Muscle of leg (tissue), 11 donors: Measurements from ENCODE around the gene SLIT3. TPM values are rescaled to one million over a fixed set of nuclear protein-coding genes. Genes with fewer than 3 reads are reported as not detected.

Experiments used
- DNase-seq: peaks from one replicate; pipeline ENCODE4 v3.0.0; 2013
- H3K27ac ChIP-seq: one replicate; pipeline ENCODE4 v1.5.1; 2013; ENCODE audit warnings: mild to moderate bottlenecking, low read length, control low read depth
- H3K27me3 ChIP-seq: one replicate; pipeline ENCODE4 v1.6.1; 2013; ENCODE audit warnings: low read length; ENCODE audit not compliant: control insufficient read depth, insufficient read depth
- H3K36me3 ChIP-seq: one replicate; pipeline ENCODE4 v1.6.1; 2013; ENCODE audit warnings: low read length; ENCODE audit not compliant: control insufficient read depth, insufficient read depth
- H3K4me1 ChIP-seq: one replicate; pipeline ENCODE4 v1.6.1; 2013; ENCODE audit warnings: low read length; ENCODE audit not compliant: control insufficient read depth, insufficient read depth
- H3K4me3 ChIP-seq: one replicate; pipeline ENCODE4 v1.5.1; 2013; ENCODE audit warnings: low read length, control low read depth
- H3K9me3 ChIP-seq: replicated peaks from 2 replicates; pipeline ENCODE4 v1.6.1; 2013; ENCODE audit warnings: low read depth, low read length; ENCODE audit not compliant: control insufficient read depth
- WGBS: methylation state at CpG from one replicate; pipeline ENCODE4 v1.1.5; 2013; ENCODE audit warnings: missing lambda C conversion rate; ENCODE audit not compliant: insufficient coverage; 5-methylcytosine and 5-hydroxymethylcytosine counted together
- polyA plus RNA-seq, 8 donors: library from polyadenylated mRNA; unstranded; fragments of 120-200 nt; gene quantifications; one replicate each; pipeline versions ENCODE4 v1.2.1 to v1.2.3, GENCODE V29; 2013; ENCODE audit warnings: inconsistent platforms in 1 of 8, low replicate concordance in 1 of 8; ENCODE audit not compliant: insufficient read length in 8 of 8, insufficient read depth in 1 of 8
- total RNA-seq: library from RNA; stranded (reverse); fragments of 120-200 nt; gene quantifications from one replicate; pipeline ENCODE4 v1.2.4, GENCODE V29; 2013

SLIT3 gene
- total and polyA plus RNA-seq, 9 donors = 5.2 to 36.4 (median 12.2) TPM

GRCh38 chr5:168816661-168817060, 484.3 kb downstream of the SLIT3 start:
- H3K9me3 ChIP-seq = no peaks in the 10 kb centered on the region
- no CpG with 5 or more reads among the region's 4 CpGs for WGBS

GRCh38 chr5:168813184-168813968, 487.6 kb downstream of the SLIT3 start:
- H3K27ac ChIP-seq = no peak overlapping the region
- 57% methylated on average over 1 of the region's 4 CpGs for WGBS

More at GRCh38 chr5:168816661-168817060, 484.3 kb downstream of the SLIT3 start:
- Histone ChIP-seq H3K4me1 (no peaks in the 10 kb centered on the region), H3K27ac (no peak overlapping the region), H3K4me3 (no peak overlapping the region), H3K36me3 (no peaks in the 10 kb centered on the region), H3K27me3 (peaks cover 2% of the 10 kb centered on the region)
- DNase-seq = peak; percentile 66

GRCh38 chr5:168810641-168811040, 490.3 kb downstream of the SLIT3 start:
- no peak for DNase-seq
- H3K4me1 ChIP-seq = peaks cover 2% of the 10 kb centered on the region
- no peak overlapping the region for H3K4me3 ChIP-seq
- WGBS = no CpG with 5 or more reads among the region's 4 CpGs
- no peaks in the 10 kb centered on the region for H3K9me3 ChIP-seq
- no peaks in the 10 kb centered on the region for H3K36me3 ChIP-seq
- no peak overlapping the region for H3K27ac ChIP-seq
- H3K27me3 ChIP-seq = peaks cover 6% of the 10 kb centered on the region

More at GRCh38 chr5:168813184-168813968, 487.6 kb downstream of the SLIT3 start:
- no peak overlapping the region for H3K4me3 ChIP-seq
- H3K9me3 ChIP-seq = no peaks in the 10 kb centered on the region
- H3K4me1 ChIP-seq = no peaks in the 10 kb centered on the region
- H3K36me3 ChIP-seq = no peaks in the 10 kb centered on the region
- no peak for DNase-seq
- H3K27me3 ChIP-seq = no peaks in the 10 kb centered on the region

- Histone ChIP-seq H3K9me3 (no peaks in the 10 kb centered on the region), H3K4me3 (no peak overlapping the region), H3K4me1 (peaks cover 2% of the 10 kb centered on the region), H3K27me3 (peaks cover 6% of the 10 kb centered on the region), H3K27ac (no peak overlapping the region), H3K36me3 (no peaks in the 10 kb centered on the region)
- 55% methylated on average over 4 of the region's 7 CpGs for WGBS
- DNase-seq = no peak
Observed at GRCh38 chr5:168809218-168809617, 491.7 kb downstream of the SLIT3 start.

- no peak overlapping the region for H3K4me3 ChIP-seq
- no peak for DNase-seq
- no peaks in the 10 kb centered on the region for H3K36me3 ChIP-seq
- peaks cover 6% of the 10 kb centered on the region for H3K27me3 ChIP-seq
- 78% methylated on average over 1 of the region's 3 CpGs for WGBS
- peaks cover 2% of the 10 kb centered on the region for H3K4me1 ChIP-seq
- H3K9me3 ChIP-seq = no peaks in the 10 kb centered on the region
- H3K27ac ChIP-seq = no peak overlapping the region
Observed at GRCh38 chr5:168808051-168808616, 492.8 kb downstream of the SLIT3 start.

GRCh38 chr5:168807287-168807686, 493.7 kb downstream of the SLIT3 start:
- H3K9me3 ChIP-seq = no peaks in the 10 kb centered on the region
- H3K27me3 ChIP-seq = peaks cover 6% of the 10 kb centered on the region
- no peak overlapping the region for H3K27ac ChIP-seq
- H3K4me1 ChIP-seq = peaks cover 2% of the 10 kb centered on the region
- H3K4me3 ChIP-seq = no peak overlapping the region
- peak; percentile 78 for DNase-seq
- no peaks in the 10 kb centered on the region for H3K36me3 ChIP-seq

- Histone ChIP-seq H3K36me3 (no peaks in the 10 kb centered on the region), H3K27ac (no peak overlapping the region), H3K4me3 (no peak overlapping the region), H3K27me3 (peaks cover 6% of the 10 kb centered on the region), H3K9me3 (no peaks in the 10 kb centered on the region), H3K4me1 (peaks cover 2% of the 10 kb centered on the region)
- WGBS = 72% methylated on average over 4 of the region's 4 CpGs
- DNase-seq = no peak
Observed at GRCh38 chr5:168803541-168803940, 497.4 kb downstream of the SLIT3 start.

GRCh38 chr5:168802337-168802736, 498.6 kb downstream of the SLIT3 start:
- Histone ChIP-seq H3K9me3 (no peaks in the 10 kb centered on the region), H3K27me3 (peaks cover 6% of the 10 kb centered on the region)
- WGBS = 80% methylated on average over 1 of the region's 6 CpGs

GRCh38 chr5:168801567-168801966, 499.4 kb downstream of the SLIT3 start:
- Histone ChIP-seq H3K9me3 (no peaks in the 10 kb centered on the region), H3K27ac (no peak overlapping the region), H3K4me1 (peaks cover 6% of the 10 kb centered on the region), H3K36me3 (no peaks in the 10 kb centered on the region), H3K4me3 (no peak overlapping the region), H3K27me3 (peaks cover 4% of the 10 kb centered on the region)
- DNase-seq = no peak
- WGBS = 89% methylated on average over 5 of the region's 7 CpGs

More at GRCh38 chr5:168802337-168802736, 498.6 kb downstream of the SLIT3 start:
- H3K4me3 ChIP-seq = no peak overlapping the region
- H3K4me1 ChIP-seq = peaks cover under 1% of the 10 kb centered on the region
- H3K27ac ChIP-seq = no peak overlapping the region
- no peak for DNase-seq
- no peaks in the 10 kb centered on the region for H3K36me3 ChIP-seq

- Histone ChIP-seq H3K4me1 (peaks cover 13% of the 10 kb centered on the region), H3K36me3 (no peaks in the 10 kb centered on the region), H3K4me3 (no peak overlapping the region), H3K27me3 (no peaks in the 10 kb centered on the region), H3K9me3 (no peaks in the 10 kb centered on the region), H3K27ac (no peak overlapping the region)
- WGBS = no CpG with 5 or more reads among the region's 3 CpGs
- no peak for DNase-seq
Observed at GRCh38 chr5:168800701-168801100, 500.2 kb downstream of the SLIT3 start.
